Adrenal gland (tissue), 12 donors: ENCODE measurements around the gene SIRPB2. TPM values are rescaled to one million over a fixed set of nuclear protein-coding genes. Genes with fewer than 3 reads are reported as not detected.

ENCODE experiments used
- DNase-seq, 7 donors: peaks; one replicate each; pipeline ENCODE4 v3.0.0-alpha.2; 2019 to 2020
- H3K27ac ChIP-seq, 5 donors: fragments of 200-600 bp; sonication (generic) in 4 of 5; 1 replicate in 3 of 5; 2 replicates in 2 of 5; pipeline versions ENCODE4 v1.5.1 to v1.8.0; 2016 to 2020; ENCODE audit warnings: mild to moderate bottlenecking in 1 of 5
- H3K27me3 ChIP-seq: fragments of 200-600 bp; 2 replicates; pipeline ENCODE4 v1.8.0; 2021
- H3K36me3 ChIP-seq, 2 donors: fragments of 200-600 bp; replicated peaks in 1 of 2; 1 replicate in 1 of 2; 2 replicates in 1 of 2; pipeline versions ENCODE4 v1.5.1 to v1.8.0; 2018 to 2022
- H3K4me1 ChIP-seq, 2 donors: fragments of 200-600 bp; replicated peaks in 1 of 2; 1 replicate in 1 of 2; 2 replicates in 1 of 2; pipeline versions ENCODE4 v1.5.1 to v1.8.0; 2018 to 2021
- H3K4me3 ChIP-seq, 4 donors: fragments of 200-600 bp; sonication (generic) in 3 of 4; one replicate each; pipeline ENCODE4 v1.5.1; 2016 to 2018
- H3K9me3 ChIP-seq, 3 donors: fragments of 200-600 bp; sonication (generic) in 1 of 3; replicated peaks in 1 of 3; 1 replicate in 2 of 3; 2 replicates in 1 of 3; pipeline versions ENCODE4 v1.5.1 to v1.8.0; 2016 to 2021
- CTCF ChIP-seq, 6 experiments: fragments of 450-650 bp in 4 of 6; fragments of 200-600 bp in 2 of 6; sonication (generic) in 1 of 6; IDR thresholded peaks; 1 replicate in 5 of 6; 2 replicates in 1 of 6; pipeline versions ENCODE4 v1.5.1 to v1.8.0; 2016 to 2021; ENCODE audit warnings: antibody characterized with exemption in 6 of 6, mild to moderate bottlenecking in 2 of 6, moderate library complexity in 1 of 6
- POLR2A ChIP-seq, 2 donors: fragments of 450-650 bp; IDR thresholded peaks; one replicate each; pipeline ENCODE4 v1.6.1; 2017; ENCODE audit warnings: antibody characterized with exemption in 2 of 2, mild to moderate bottlenecking in 2 of 2, moderate library complexity in 1 of 2
- WGBS, 4 donors: extraction: QIAGEN DNeasy Blood & Tissue Kit in 2 of 4; methylation state at CpG; one replicate each; pipeline versions ENCODE4 v1.1.5 to v1.1.7; 2013 to 2017; 5-methylcytosine and 5-hydroxymethylcytosine counted together
- intact Hi-C, 2 donors: fragments of 100-400 bp; cut with DNase I; formaldehyde crosslinking; loops; one replicate each; pipeline versions ENCODE4 v1.14.1 to v1.15.0; 2022 to 2023
- polyA plus RNA-seq, 3 donors: library from polyadenylated mRNA; stranded (reverse); fragments of 200-250 nt in 2 of 3; fragments of 350-450 nt in 1 of 3; fragmentation: Illumina TruSeq in 1 of 3; extraction: RNeasy Lipid Tissue Mini Kit (QIAGEN cat#74804) in 1 of 3; gene quantifications; one replicate each; pipeline ENCODE4 v1.2.3, GENCODE V29; 2013 to 2014
- total RNA-seq, 9 donors: library from RNA; depleted of rRNA in 4 of 9; stranded (reverse); fragments of >200 nt in 4 of 9; fragments of 120-200 nt in 1 of 9; fragmentation: NEBNext Ultra II Directional in 1 of 9; extraction: Animal tissue kit (Norgen Biotek cat#: 25700) in 1 of 9; gene quantifications; one replicate each; pipeline versions ENCODE4 v1.1.0 to v1.2.4, GENCODE V29; 2013 to 2023
- donor health status: healthy with polysubstance abuse.
- donor health status: Bipolar disorder and iron deficiency.
- donor health status: DM: yes; HTN: yes; CAD: no.
- donor health status: DM: no; HTN: no; CAD: no.
- donor health status: DM: no; HTN: no; CAD: no.
- donor health status: DM: yes; HTN: yes; CAD: no.

Gene SIRPB2
- total and polyA plus RNA-seq, 12 donors, result 0.61 to 19.7 (median 10.3) TPM

DNA sequence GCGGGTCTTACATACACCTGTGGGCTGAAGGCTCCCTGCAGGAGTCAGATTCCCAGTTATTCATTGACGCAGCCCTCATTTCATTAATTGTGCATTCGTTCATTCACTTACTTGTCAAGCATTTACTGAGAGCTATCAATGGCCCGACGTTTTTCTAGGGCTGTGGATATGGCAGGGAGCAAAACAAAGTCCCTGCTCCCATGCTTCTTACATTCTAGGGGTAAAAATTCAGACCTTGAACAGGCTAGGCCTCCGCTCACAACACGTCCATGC, 24.2 kb downstream of the SIRPB2 start:
- H3K9me3 ChIP-seq, result no peaks in the 10 kb centered on the region
- TF ChIP-seq CTCF (IDR thresholded peaks at IDR 0.05) (peak in 1 of 6 experiments; percentile 5), POLR2A (IDR thresholded peaks at IDR 0.05) (no peak)
- peaks cover 15 to 56% of the 10 kb centered on the region in 2 donors for H3K4me1 ChIP-seq
- H3K36me3 ChIP-seq, result peaks cover 0 to 4% of the 10 kb centered on the region in 2 donors
- DNase-seq, result no peak
- 0 to 5% (median 2%) methylated on average over 6 to 7 of the region's 7 CpGs for WGBS, 4 donors
- peak overlapping the region in 1 of 4 donors; percentile 98 for H3K4me3 ChIP-seq
- H3K27ac ChIP-seq, result peak overlapping the region in 4 of 5 donors; percentile 13 to 99 (median 92)
- intact Hi-C loops, result no loop called here
- H3K27me3 ChIP-seq, result no peaks in the 10 kb centered on the region

GRCh38 chr20:1466211-1467081, 24.8 kb downstream of the SIRPB2 start, which contains the start of gene NSFL1C:
Gene NSFL1C (minus strand): TSS chr20:1466849. CDS start chr20:1466824, 25 bp downstream.
- Histone ChIP-seq H3K27ac (peak within 1 kb of the TSS; percentile 42 to 99 (median 88)), H3K4me1 (peaks cover 18 to 62% of the 10 kb centered on the region in 2 donors), H3K36me3 (peaks cover 0 to 4% of the 10 kb centered on the region in 2 donors), H3K4me3 (peak within 1 kb of the TSS; percentile 0 to 98 (median 56)), H3K27me3 (no peaks in the 10 kb centered on the region), H3K9me3 (no peaks in the 10 kb centered on the region)
- intact Hi-C loops, result no loop called here
- DNase-seq, result peak; percentile 94 to 97 (median 96)
- WGBS, 4 donors, result 0 to 16% (median 1%) methylated on average over 2 to 104 of the region's 104 CpGs
- TF ChIP-seq POLR2A (IDR thresholded peaks at IDR 0.05) (peak; percentile 63 to 81), CTCF (IDR thresholded peaks at IDR 0.05) (peak; percentile 66 to 99 (median 82))

- peak overlapping the region in 3 of 4 donors; percentile 52 to 98 (median 61) for H3K4me3 ChIP-seq
- WGBS, 4 donors, result 21 to 28% (median 24%) methylated on average over 12 of the region's 12 CpGs
- peak overlapping the region; percentile 51 to 99 (median 88) for H3K27ac ChIP-seq
- intact Hi-C loops, result no loop called here
- TF ChIP-seq CTCF (IDR thresholded peaks at IDR 0.05) (no peak), POLR2A (IDR thresholded peaks at IDR 0.05) (peak in 1 of 2 donors; percentile 50)
- H3K27me3 ChIP-seq, result no peaks in the 10 kb centered on the region
- H3K9me3 ChIP-seq, result no peaks in the 10 kb centered on the region
- DNase-seq, result peak in 3 of 7 donors; percentile 45 to 73 (median 50)
- peaks cover 0 to 4% of the 10 kb centered on the region in 2 donors for H3K36me3 ChIP-seq
- peaks cover 18 to 63% of the 10 kb centered on the region in 2 donors for H3K4me1 ChIP-seq
Measured at GRCh38 chr20:1465470-1466210, 25.6 kb downstream of the SIRPB2 start.

DNA sequence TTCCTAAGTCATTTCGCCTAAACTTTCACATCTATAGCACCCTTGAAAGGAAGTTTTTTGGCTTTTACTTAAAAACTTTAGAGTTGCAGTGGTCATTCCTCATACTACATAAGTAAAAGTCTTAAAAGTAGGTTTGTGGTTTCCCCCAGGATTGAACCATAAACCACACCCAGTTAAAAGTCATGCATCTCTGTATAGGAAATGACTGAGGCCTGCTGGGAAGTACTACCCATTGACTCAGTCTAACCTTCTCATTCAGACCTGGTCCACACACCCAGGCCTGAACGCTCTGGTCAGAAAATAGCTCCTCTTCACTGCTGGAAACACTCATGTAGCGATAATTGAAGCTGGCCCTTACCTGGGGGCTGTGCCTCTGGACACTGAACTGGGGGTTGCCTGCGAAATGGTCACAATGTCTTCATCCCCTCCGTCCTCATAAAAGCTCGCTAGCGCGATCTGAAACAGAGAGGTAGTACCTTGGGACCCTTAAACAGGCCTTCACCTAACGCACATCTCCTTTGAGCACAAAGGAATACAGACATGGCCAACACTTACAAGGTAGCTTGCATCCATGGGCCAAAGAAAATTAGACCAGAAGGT, 27.1 kb downstream of the SIRPB2 start:
- H3K27ac ChIP-seq, result peak overlapping the region in 2 of 5 donors; percentile 96 to 99
- no peak overlapping the region for H3K4me3 ChIP-seq
- DNase-seq, result no peak
- no peaks in the 10 kb centered on the region for H3K27me3 ChIP-seq
- H3K36me3 ChIP-seq, result peaks cover 0 to 17% of the 10 kb centered on the region in 2 donors
- no peaks in the 10 kb centered on the region for H3K9me3 ChIP-seq
- TF ChIP-seq POLR2A (IDR thresholded peaks at IDR 0.05) (no peak), CTCF (IDR thresholded peaks at IDR 0.05) (no peak)
- intact Hi-C loops, result no loop called here
- WGBS, 4 donors, result 94 to 98% (median 95%) methylated on average over 9 of the region's 9 CpGs
- H3K4me1 ChIP-seq, result peaks cover 18 to 50% of the 10 kb centered on the region in 2 donors
